HG02623 (cell line): Measurements from ENCODE around the gene RAB15.

ENCODE experiments used
- ATAC-seq: cut with Tn5 transposase; IDR thresholded peaks from one replicate; pipeline ENCODE4 v1.9.1; 2021; ENCODE audit warnings: moderate library complexity; ENCODE audit not compliant: unreplicated experiment

Gene RAB15

GRCh38 chr14:64956697-64957406, 15.3 kb downstream of the RAB15 start:
- no peak for ATAC-seq

GRCh38 chr14:64955297-64955696, 16.8 kb downstream of the RAB15 start:
- ATAC-seq: no peak

GRCh38 chr14:64954491-64955240, 17.5 kb downstream of the RAB15 start:
- no peak for ATAC-seq

- ATAC-seq: no peak
These were observed 18.5 kb downstream of the RAB15 start for GRCh38 chr14:64953661-64954060.

- ATAC-seq: no peak
These were observed 18.9 kb downstream of the RAB15 start for GRCh38 chr14:64953310-64953654.

GRCh38 chr14:64952598-64953309, 19.4 kb downstream of the RAB15 start:
- peak; percentile 36 for ATAC-seq

- ATAC-seq: no peak
These were observed 20.4 kb downstream of the RAB15 start for GRCh38 chr14:64951724-64952123.

- ATAC-seq: no peak
These were observed 20.8 kb downstream of the RAB15 start for GRCh38 chr14:64951291-64951690.

- no peak for ATAC-seq
These were observed 21.2 kb downstream of the RAB15 start for GRCh38 chr14:64950889-64951288.

GRCh38 chr14:64948612-64949210, 23.4 kb downstream of the RAB15 start:
- ATAC-seq: no peak

- no peak for ATAC-seq
These were observed 24.2 kb downstream of the RAB15 start for GRCh38 chr14:64947710-64948611.

GRCh38 chr14:64946310-64947045, 25.7 kb downstream of the RAB15 start:
- ATAC-seq: no peak

GRCh38 chr14:64945431-64946178, 26.5 kb downstream of the RAB15 start:
- ATAC-seq: no peak

GRCh38 chr14:64944861-64945260, 27.3 kb downstream of the RAB15 start:
- no peak for ATAC-seq

- ATAC-seq: no peak
These were observed 28.1 kb downstream of the RAB15 start for GRCh38 chr14:64944041-64944440.

- no peak for ATAC-seq
These were observed 28.6 kb downstream of the RAB15 start for GRCh38 chr14:64943556-64943955.

- no peak for ATAC-seq
These were observed 29.5 kb downstream of the RAB15 start, which contains the start of gene GPX2 for GRCh38 chr14:64942531-64943111. TSS of gene GPX2 (minus strand) at chr14:64942745. CDS start at chr14:64942726, 19 bp downstream.

GRCh38 chr14:64940336-64940910, 31.7 kb downstream of the RAB15 start:
- ATAC-seq: no peak
